ENCODE data around the gene ZFAND5.

Gene ZFAND5

DNA sequence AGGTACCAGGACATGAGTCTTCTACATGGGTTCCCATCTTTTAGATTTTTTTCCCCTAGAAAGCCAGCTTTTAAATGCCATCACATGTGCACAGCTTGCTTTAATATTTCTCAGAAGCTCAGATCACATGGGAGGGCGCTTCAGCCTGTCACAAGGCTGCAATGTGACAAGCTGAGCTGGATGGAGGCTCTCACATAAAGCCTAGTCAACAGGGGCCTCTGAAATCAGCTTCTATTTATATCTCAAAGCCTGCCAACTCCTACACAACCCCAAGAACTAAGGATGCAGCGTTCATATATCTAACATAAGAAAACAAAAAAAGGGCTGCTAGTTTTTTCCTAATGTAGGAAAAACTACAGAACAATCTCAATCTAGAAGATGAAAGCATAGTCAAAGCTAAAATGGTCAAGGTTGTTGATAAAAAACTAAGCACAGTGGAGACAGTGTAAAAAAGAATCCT, 2.3 kb downstream of the ZFAND5 start:
- peak; percentile 20 for DNase-seq

DNA sequence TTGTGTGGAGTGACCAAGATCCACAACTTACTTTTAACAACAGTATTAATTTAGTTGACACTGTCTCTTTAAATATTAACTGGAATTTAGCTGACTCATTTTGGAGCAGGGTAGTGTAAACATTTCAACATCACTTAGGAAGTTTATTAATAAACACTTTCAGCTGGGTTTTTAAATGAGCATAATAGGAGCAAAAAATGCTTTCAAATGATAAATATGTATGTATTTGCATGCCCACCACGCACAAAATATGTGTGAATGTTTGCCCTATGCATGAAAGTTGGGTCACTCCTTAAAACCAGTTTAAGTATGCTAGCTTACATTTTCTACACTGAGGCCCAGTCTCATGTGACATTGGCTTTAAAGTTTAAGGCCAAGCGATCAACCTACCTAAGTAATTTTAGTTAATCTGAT, 2.9 kb downstream of the ZFAND5 start:
- no peak for DNase-seq

DNA sequence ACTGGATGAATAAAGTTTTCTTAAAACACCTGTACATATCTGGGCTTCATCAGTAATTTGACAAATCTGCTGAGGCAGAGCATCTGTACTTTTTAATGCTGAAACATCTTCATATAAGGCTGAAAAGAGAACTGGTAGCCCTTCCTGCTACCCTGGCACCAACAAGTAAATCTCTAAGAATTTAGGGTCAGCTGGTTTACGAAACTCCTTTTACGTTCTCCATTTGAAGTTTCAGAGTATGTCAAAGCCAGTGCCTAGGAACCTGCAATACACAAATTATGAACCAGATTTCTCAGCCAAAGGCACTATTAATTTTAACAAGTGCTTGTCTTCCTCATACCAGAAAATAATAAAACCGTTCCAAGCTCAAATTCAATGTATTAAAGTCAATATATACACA, 3.8 kb downstream of the ZFAND5 start:
- no peak for DNase-seq

DNA sequence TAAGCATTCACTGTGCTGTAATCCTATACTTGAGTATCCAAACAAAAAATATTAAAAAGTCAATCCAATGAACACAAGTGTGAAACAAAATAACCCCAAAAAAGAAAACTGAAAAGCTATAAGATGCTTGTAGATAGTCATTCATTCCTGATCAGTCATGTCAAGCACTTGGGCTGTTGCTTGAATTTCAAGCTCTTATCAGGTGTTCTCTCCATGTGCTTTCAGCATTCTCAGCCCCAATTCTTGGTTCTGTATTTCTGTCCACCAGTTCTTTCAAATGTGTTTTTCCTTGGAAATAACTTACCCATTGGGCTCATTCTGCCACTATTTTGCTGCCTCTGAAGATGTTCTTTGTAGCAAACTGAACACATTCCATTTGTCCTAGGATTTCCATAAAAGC, 4.7 kb downstream of the ZFAND5 start:
- no peak for DNase-seq

DNA sequence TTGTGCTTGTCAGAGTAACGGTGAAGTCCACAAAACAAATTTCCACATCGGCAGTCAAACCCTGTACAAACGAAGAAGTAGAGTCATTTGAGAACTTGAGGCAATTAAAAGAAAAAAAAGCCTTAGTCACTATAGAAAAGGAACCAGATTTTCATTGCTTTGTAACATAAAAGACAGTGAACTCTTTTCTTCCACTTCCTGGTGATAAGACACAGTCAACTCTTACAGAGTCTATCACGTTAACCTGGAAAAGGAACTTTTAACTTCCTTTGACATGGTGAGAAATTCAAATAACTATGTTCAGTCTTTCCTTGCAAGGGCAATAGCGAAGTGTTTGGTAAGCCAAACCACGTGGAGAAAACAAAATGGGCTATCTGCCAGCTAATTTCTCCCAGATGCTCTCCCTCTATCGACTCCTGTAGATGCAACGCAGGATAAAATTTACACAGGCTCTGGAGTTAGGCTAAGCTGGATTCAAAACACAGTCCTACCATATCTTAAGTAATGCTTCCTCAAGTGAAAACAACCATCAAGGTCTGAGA, 8.9 kb downstream of the ZFAND5 start:
- no peak for DNase-seq

GRCh38 chr9:72355153-72355552, 9.9 kb downstream of the ZFAND5 start:
- no peak for DNase-seq

GRCh38 chr9:72354704-72355103, 10.3 kb downstream of the ZFAND5 start:
- DNase-seq = no peak

DNA sequence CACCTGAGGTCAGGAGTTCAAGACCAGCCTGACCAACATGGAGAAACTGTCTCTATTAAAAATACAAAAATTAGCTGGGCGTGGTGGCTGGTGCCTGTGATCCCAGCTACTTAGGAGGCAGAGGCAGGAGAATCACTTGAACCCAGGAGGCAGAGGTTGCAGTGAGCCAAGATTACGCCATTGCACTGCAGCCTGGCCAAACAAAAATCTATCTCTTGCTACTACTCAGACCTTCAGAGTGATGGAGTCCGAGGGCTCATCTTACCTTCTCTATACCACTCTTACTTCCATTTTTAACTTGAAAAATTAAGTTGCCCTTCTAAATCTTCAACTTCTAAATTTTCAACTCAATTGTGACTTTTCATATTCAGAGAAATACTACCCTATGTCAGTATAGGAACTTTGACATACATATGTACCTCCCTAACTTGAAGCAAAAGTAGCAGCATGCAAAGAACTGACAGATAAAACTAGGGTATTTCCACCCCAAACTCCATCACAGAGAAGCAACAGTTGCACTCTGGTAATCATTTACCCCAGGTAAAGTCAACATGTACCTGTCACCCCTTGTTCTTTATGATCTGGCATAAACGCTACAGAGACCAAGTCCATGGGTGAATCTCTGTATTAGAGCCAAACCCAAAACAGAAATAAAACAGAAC, 11.4 kb downstream of the ZFAND5 start:
- no peak for DNase-seq

DNA sequence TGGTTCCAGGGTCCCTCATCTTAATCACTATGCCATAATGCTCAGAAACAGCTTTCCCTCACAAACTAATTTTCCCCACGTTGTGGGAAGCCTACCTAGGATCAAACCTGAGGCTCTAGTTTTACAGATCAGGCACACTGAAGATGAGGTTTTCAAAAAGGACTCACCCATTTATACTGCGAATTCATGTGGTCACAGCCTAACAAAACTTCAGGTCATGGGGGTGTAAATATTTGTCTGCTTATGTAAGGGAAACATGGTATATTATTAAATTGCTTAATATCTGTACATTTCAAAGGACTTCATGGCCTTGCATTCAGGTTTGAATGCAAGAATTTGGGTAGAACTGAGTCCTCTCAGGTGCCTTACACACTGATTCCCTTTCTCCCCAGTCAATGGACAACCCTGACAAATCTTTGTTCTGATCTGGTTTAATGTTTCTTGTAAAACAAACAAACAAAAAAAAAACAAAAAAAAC, 12.1 kb downstream of the ZFAND5 start:
- DNase-seq = no peak

- no peak for DNase-seq
These were observed 13.2 kb downstream of the ZFAND5 start for GRCh38 chr9:72351538-72352453.

DNA sequence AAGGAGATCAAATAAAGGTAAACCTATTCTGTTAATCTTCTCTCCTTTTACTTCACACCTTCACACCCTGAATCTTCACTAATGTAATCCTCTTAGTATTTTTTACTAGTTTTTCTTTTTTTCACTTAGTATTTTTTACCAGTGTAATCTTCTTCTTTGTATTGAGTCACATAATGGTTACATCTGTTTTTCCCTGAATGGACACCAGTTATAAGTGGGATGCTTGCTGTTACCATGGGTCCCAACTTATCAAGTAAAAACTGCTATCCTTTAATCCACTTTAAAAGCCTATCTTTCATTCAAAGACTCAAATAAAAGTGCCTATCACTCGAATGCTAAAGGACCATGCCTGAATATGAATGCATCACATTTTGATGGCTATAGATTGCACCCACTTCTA, 15.1 kb downstream of the ZFAND5 start:
- DNase-seq = no peak

GRCh38 chr9:72349240-72349639, 15.8 kb downstream of the ZFAND5 start:
- DNase-seq = no peak

GRCh38 chr9:72346333-72346732, 18.7 kb downstream of the ZFAND5 start:
- DNase-seq = no peak

- DNase-seq = no peak
These were observed 26.4 kb downstream of the ZFAND5 start for GRCh38 chr9:72338631-72339030.

DNA sequence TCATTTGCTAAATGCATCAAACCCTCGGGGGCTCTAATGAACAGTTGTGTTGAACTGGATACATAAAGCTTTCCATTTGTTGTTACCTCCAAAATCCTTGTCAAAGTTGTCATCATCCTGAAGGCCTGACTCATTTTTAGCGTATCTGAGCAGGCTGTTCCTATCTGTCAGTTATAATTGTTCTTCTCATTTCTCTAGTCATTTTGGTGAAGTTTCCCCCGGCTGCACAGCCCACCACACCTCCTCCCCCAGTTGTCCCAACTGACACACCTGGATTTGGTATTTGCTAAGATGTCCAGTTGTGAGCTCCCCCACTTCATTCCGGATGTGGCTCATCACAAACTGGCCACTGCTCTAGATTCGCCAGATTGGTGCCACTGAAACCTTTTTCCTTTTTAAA, 27.7 kb downstream of the ZFAND5 start:
- DNase-seq = no peak

- DNase-seq = no peak
These were observed 30.2 kb downstream of the ZFAND5 start for GRCh38 chr9:72334658-72335337.

- no peak for DNase-seq
These were observed 31.3 kb downstream of the ZFAND5 start for GRCh38 chr9:72333709-72334108.

DNA sequence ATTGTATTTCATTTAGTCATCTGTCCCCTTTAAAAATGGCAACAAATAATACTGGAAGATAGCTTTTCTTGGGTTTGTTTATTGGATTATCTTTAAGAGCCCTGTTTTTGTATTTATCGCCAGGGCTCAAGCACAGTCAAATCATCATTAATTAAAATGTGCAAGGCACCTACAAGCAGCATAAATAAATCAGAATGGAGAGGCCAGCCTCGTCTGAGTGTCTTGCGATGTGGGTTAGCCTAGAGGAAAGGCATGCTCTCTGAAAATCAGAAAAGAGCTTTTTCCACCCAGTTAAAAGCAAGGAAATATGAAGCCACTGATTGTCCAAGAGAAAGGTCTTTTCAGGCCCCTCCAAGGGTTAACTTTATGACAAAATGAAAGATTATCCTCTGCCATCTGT, 31.8 kb downstream of the ZFAND5 start:
- no peak for DNase-seq

- DNase-seq = no peak
These were observed 32.7 kb downstream of the ZFAND5 start for GRCh38 chr9:72332351-72332750.

DNA sequence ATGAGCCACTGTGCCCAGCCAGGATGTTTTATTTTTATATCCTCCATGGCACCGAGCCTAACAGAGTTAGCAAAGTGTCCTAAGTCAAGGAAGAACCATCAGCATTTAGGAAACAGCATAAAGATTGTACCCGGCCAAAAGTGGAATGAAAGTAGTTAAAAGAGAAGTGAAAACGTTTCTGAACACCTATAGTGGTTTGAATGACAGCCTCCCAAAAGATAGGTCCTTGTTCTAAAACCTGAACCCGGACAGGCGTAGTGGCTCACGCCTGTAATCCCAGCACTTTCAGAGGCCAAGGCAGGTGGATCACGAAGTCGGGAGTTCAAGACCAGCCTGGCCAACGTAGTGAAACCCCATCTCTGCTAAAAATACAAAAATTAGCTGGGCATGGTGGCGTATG, 37.4 kb downstream of the ZFAND5 start:
- no peak for DNase-seq

- DNase-seq = no peak
These were observed 38.4 kb downstream of the ZFAND5 start for GRCh38 chr9:72326641-72327040.

GRCh38 chr9:72324974-72325373, 40.0 kb downstream of the ZFAND5 start:
- DNase-seq = no peak

DNA sequence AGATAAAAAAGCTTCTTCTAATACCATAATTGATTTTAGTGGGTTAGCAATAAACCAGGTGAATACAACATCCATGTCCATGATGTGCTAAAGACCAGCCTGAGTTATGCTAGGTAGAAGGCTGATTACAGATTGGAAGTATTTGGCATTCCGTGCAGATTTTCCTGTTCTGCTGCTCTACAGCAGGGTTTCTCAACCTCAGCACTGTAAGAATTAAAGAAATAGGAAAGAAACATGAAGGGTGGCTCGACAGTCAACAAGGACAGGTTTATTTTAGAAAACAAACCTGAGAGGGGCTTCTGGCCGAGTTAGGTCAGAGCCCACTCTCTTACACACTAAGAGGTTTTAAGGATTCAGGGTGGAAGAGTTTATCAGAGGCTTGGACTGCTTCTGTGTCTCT, 42.3 kb downstream of the ZFAND5 start:
- no peak for DNase-seq

All from 8988T (cell line).